Small intestine (tissue), 7 donors: ENCODE data around the gene NCOR1. TPM values are rescaled to one million over a fixed set of nuclear protein-coding genes. Genes with fewer than 3 reads are reported as not detected.

Experiments
- DNase-seq, 2 donors: peaks; one replicate each; pipeline versions ENCODE4 v3.0.0 to v3.0.0-alpha.2; 2013
- FAIRE-seq: peaks from 2 replicates; lab custom pipeline; 2012; peaks lifted over from hg19 to GRCh38; lab: Jason Lieb, UNC
- H3K27ac ChIP-seq, 3 donors: one replicate each; pipeline ENCODE4 v1.5.1; 2013; ENCODE audit warnings: low read length in 2 of 3, mild to moderate bottlenecking in 2 of 3, control low read depth in 1 of 3, inconsistent platforms in 1 of 3, low read depth in 1 of 3, moderate library complexity in 1 of 3
- H3K27me3 ChIP-seq, 3 donors: one replicate each; pipeline ENCODE4 v1.6.1; 2013; ENCODE audit warnings: low read length in 3 of 3, inconsistent platforms in 1 of 3; ENCODE audit not compliant: control insufficient read depth in 3 of 3, insufficient read depth in 3 of 3
- H3K36me3 ChIP-seq, 3 donors: one replicate each; pipeline ENCODE4 v1.6.1; 2013; ENCODE audit warnings: low read length in 3 of 3, inconsistent platforms in 1 of 3, low read depth in 1 of 3, mild to moderate bottlenecking in 1 of 3, moderate library complexity in 1 of 3; ENCODE audit not compliant: control insufficient read depth in 3 of 3, insufficient read depth in 2 of 3
- H3K4me1 ChIP-seq, 3 donors: one replicate each; pipeline ENCODE4 v1.6.1; 2013; ENCODE audit warnings: low read length in 2 of 3, inconsistent platforms in 1 of 3, low read depth in 1 of 3, mild to moderate bottlenecking in 1 of 3, moderate library complexity in 1 of 3; ENCODE audit not compliant: control insufficient read depth in 3 of 3, insufficient read depth in 2 of 3
- H3K4me3 ChIP-seq, 3 donors: one replicate each; pipeline ENCODE4 v1.5.1; 2013; ENCODE audit warnings: low read length in 3 of 3, control low read depth in 1 of 3, inconsistent platforms in 1 of 3, low read depth in 1 of 3, mild to moderate bottlenecking in 1 of 3, moderate library complexity in 1 of 3
- H3K9me3 ChIP-seq, 2 donors: one replicate each; pipeline ENCODE4 v1.6.1; 2013; ENCODE audit warnings: low read depth in 1 of 2, low read length in 1 of 2; ENCODE audit not compliant: control insufficient read depth in 2 of 2, insufficient read depth in 1 of 2
- WGBS, 3 donors: extraction: QIAGEN DNeasy Blood & Tissue Kit; methylation state at CpG; one replicate each; pipeline ENCODE4 v1.1.7; 2013; 5-methylcytosine and 5-hydroxymethylcytosine counted together
- polyA plus RNA-seq, 4 donors: library from polyadenylated mRNA; stranded (reverse) in 3 of 4; unstranded in 1 of 4; fragments of 200-250 nt in 3 of 4; fragments of 120-200 nt in 1 of 4; gene quantifications; one replicate each; pipeline versions ENCODE4 v1.2.1 to v1.2.3, GENCODE V29; 2013
- donor health status: healthy with polysubstance abuse.
- donor health status: control.
- donor health status: control.
- donor health status: Bipolar disorder and iron deficiency.
- donor health status: healthy.

NCOR1 gene
- polyA plus RNA-seq, 4 donors: 69.3 to 227 (median 157) TPM

DNA sequence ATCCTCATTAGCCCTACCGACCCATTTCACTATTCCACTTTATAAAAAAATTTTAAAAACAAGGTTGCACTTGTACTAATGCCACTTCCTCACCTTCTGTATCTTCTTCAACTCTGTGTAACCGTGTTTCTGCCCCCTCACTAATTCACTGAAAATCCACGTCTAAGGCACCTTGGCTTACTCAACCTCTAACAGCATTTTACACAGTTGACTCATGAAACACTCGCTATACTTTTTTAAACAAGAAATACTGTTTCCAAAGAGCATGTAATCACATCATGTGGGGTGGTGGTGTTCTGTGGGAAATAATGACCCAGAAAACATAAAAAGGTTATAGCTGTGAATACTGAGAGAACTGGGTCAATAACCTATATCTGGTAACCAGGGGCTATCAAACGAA lies 79.9 kb downstream of the NCOR1 start:
- peaks cover 4 to 36% (median 21%) of the 10 kb centered on the region in 3 donors for H3K36me3 ChIP-seq
- DNase-seq: no peak
- H3K4me3 ChIP-seq: no peak overlapping the region
- H3K27me3 ChIP-seq: no peaks in the 10 kb centered on the region
- FAIRE-seq: no peak
- H3K27ac ChIP-seq: no peak overlapping the region
- H3K4me1 ChIP-seq: peaks cover 2 to 20% (median 4%) of the 10 kb centered on the region in 3 donors
- WGBS, 3 donors: 81 to 84% (median 84%) methylated on average over 5 of the region's 5 CpGs
- no peaks in the 10 kb centered on the region for H3K9me3 ChIP-seq

DNA sequence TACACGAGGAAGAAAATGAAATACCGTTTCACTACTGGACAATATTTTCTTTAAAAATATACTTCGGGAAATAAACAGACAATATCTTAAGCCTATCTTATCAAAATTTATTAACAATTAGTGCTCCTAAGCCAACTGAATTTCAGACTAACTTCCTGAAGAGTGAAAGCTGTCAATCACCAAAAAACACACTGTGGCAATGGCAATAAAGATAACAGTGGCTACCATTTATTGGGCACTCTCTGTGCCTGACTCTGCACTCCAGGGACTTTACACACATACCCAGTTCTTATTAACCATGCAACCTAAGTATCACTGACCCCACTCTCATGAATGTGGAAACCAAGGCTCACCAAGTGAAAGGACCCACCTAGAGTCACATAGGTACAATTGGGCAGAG lies 83.7 kb downstream of the NCOR1 start:
- DNase-seq (peak in 1 of 2 donors; percentile 47), FAIRE-seq (peak; percentile 26)
- peaks cover 4 to 34% (median 21%) of the 10 kb centered on the region in 3 donors for H3K36me3 ChIP-seq
- no peak overlapping the region for H3K27ac ChIP-seq
- no peaks in the 10 kb centered on the region for H3K27me3 ChIP-seq
- no peaks in the 10 kb centered on the region for H3K9me3 ChIP-seq
- WGBS, 3 donors: 24 to 74% (median 41%) methylated on average over 3 of the region's 3 CpGs
- H3K4me1 ChIP-seq: peaks cover 2 to 39% (median 7%) of the 10 kb centered on the region in 3 donors
- no peak overlapping the region for H3K4me3 ChIP-seq

- DNase-seq (peak; percentile 63 to 73), FAIRE-seq (no peak)
- 39 to 72% (median 49%) methylated on average over 6 of the region's 6 CpGs for WGBS, 3 donors
- H3K27me3 ChIP-seq: no peaks in the 10 kb centered on the region
- H3K27ac ChIP-seq: peak overlapping the region in 2 of 3 donors; percentile 24 to 50
- peaks cover 2 to 30% (median 18%) of the 10 kb centered on the region in 3 donors for H3K36me3 ChIP-seq
- H3K4me3 ChIP-seq: no peak overlapping the region
- no peaks in the 10 kb centered on the region for H3K9me3 ChIP-seq
- H3K4me1 ChIP-seq: peaks cover 2 to 32% (median 7%) of the 10 kb centered on the region in 3 donors
These were observed 85.7 kb downstream of the NCOR1 start for GRCh38 chr17:16129441-16130205.

DNA sequence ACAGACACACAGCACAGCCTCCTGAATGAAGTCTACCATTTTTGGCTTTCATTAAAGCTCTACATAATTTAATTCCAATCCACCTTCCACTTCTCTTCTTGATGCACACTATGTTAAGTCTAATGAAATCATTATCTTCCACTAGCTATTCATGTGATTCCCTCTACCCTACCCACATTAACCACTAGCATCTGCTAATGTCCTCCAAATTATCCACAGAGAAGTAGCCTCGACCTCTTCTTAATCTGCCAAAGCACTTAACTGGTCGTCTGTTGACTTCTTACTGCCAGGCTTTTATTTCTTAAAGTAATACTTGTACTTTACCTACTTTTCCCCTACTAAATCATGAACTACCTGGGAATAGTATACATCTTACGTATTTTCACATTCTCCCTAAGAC lies 91.8 kb downstream of the NCOR1 start:
- Histone ChIP-seq H3K27ac (no peak overlapping the region), H3K4me1 (peaks cover 0 to 1% (median 0%) of the 10 kb centered on the region in 3 donors), H3K36me3 (peaks cover 3 to 32% (median 24%) of the 10 kb centered on the region in 3 donors), H3K4me3 (no peak overlapping the region), H3K27me3 (no peaks in the 10 kb centered on the region), H3K9me3 (no peaks in the 10 kb centered on the region)
- FAIRE-seq (peak; percentile 19), DNase-seq (no peak)
- 90 to 93% (median 92%) methylated on average over 3 of the region's 3 CpGs for WGBS, 3 donors

- no peak for DNase-seq
- FAIRE-seq: no peak
- Histone ChIP-seq H3K9me3 (no peaks in the 10 kb centered on the region), H3K27ac (no peak overlapping the region), H3K4me1 (no peaks in the 10 kb centered on the region), H3K36me3 (peaks cover 3 to 28% (median 22%) of the 10 kb centered on the region in 3 donors), H3K4me3 (no peak overlapping the region), H3K27me3 (no peaks in the 10 kb centered on the region)
- 89 to 93% (median 92%) methylated on average over 8 of the region's 8 CpGs for WGBS, 3 donors
These were observed 92.5 kb downstream of the NCOR1 start for GRCh38 chr17:16122697-16123434.

GRCh38 chr17:16121915-16122314 lies 93.4 kb downstream of the NCOR1 start:
- Histone ChIP-seq H3K9me3 (no peaks in the 10 kb centered on the region), H3K36me3 (peaks cover 3 to 29% (median 25%) of the 10 kb centered on the region in 3 donors), H3K4me1 (no peaks in the 10 kb centered on the region), H3K27me3 (no peaks in the 10 kb centered on the region), H3K4me3 (no peak overlapping the region), H3K27ac (no peak overlapping the region)
- DNase-seq (no peak), FAIRE-seq (no peak)
- WGBS, 3 donors: 75 to 88% (median 85%) methylated on average over 2 of the region's 2 CpGs

DNA sequence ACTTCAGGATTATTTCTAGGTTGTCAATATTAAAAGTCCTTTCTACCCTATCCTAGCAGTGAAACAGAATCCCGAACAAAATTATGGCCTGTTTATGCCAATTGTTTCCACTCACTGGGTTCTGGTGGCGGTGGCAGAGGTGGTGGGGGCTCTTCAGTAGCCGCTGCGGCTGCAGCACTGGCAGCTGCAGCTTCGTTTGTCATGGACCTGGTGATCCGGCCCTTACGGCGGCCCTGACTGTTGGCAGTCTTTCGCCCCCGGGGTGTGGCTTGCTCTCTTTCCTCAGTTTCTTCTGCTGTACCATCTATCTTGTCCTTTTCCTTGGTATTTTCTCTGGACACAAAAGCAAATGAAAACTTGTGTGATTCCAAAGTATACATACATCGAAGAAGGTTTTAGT lies 94.4 kb downstream of the NCOR1 start:
- no peaks in the 10 kb centered on the region for H3K27me3 ChIP-seq
- FAIRE-seq: no peak
- WGBS, 3 donors: 94 to 96% (median 94%) methylated on average over 11 of the region's 11 CpGs

DNA sequence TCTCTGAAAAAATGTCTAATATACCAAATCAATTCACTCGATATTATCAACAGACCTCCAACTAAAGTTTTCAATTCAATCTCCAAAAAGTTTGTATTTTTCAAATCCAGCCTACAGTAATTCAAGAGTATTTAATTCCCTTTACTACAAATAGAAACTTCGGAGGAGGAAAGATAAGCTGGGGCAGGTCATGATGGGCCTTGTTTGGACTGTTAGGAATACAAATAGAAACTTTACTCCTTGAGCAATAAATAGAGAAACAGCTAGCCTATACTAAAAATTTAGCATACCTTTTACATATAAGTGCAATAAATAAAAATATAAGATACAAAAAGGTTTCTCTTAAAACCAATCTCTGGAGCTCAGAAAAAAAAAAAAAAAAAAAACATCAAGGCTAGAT lies 98.2 kb downstream of the NCOR1 start:
- no peaks in the 10 kb centered on the region for H3K4me1 ChIP-seq
- FAIRE-seq (no peak), DNase-seq (no peak)
- 77 to 89% (median 88%) methylated on average over 2 of the region's 2 CpGs for WGBS, 3 donors
- no peak overlapping the region for H3K27ac ChIP-seq
- no peaks in the 10 kb centered on the region for H3K27me3 ChIP-seq
- peaks cover 1 to 16% of the 10 kb centered on the region in 2 donors for H3K9me3 ChIP-seq
- peaks cover 16 to 44% (median 30%) of the 10 kb centered on the region in 3 donors for H3K36me3 ChIP-seq
- no peak overlapping the region for H3K4me3 ChIP-seq

More for the DNA sequence above, 94.4 kb downstream of the NCOR1 start:
- no peak for DNase-seq
- Histone ChIP-seq H3K36me3 (peaks cover 7 to 29% (median 23%) of the 10 kb centered on the region in 3 donors), H3K9me3 (peaks cover 0 to 1% of the 10 kb centered on the region in 2 donors), H3K4me3 (no peak overlapping the region), H3K4me1 (no peaks in the 10 kb centered on the region), H3K27ac (no peak overlapping the region)
